HCT116 (cell line): ENCODE data around the gene SLC7A1. TPM values are rescaled to one million over a fixed set of nuclear protein-coding genes. Genes with fewer than 3 reads are reported as not detected.

Source experiments
- ATAC-seq: fragments of 200-7000 bp; cut with Tn5 transposase; 2 replicates; pipeline ENCODE4 v1.9.1; 2020; ENCODE audit warnings: mild to moderate bottlenecking, moderate library complexity
- BruUV-seq: library from RNA; stranded (reverse); fragments of 400-500 nt; replicated peaks from 2 replicates; lab custom pipeline; 2021; lab: Mats Ljungman, UMichigan
- CTCF ChIA-PET: fragments of 300-600 bp; sonication (Branson Sonifier 250); formaldehyde crosslinking; loops from one replicate; lab custom pipeline; 2021; ENCODE audit warnings: antibody characterized with exemption; lab: Charles Lee
- POLR2A ChIA-PET: fragments of 300-600, 350-600 bp; sonication (Branson Sonifier 250); formaldehyde crosslinking; loops from one replicate; lab custom pipeline; 2021; ENCODE audit warnings: antibody characterized with exemption; lab: Charles Lee
- RAD21 ChIA-PET, 2 experiments: fragments of 300-600 bp; sonication (Branson Sonifier 250); formaldehyde crosslinking; loops; one replicate each; lab custom pipeline; 2023; ENCODE audit warnings: low total read pairs in 2 of 2; ENCODE audit not compliant: uncharacterized antibody in 2 of 2, unreplicated experiment in 2 of 2, low non-redundant PET in 1 of 2; lab: Charles Lee
- DNase-seq: peaks from one replicate; pipeline ENCODE4 v3.0.0-alpha.2; 2010; ENCODE audit warnings: low read depth, low spot score
- H2AFZ ChIP-seq: fragments of 200-600 bp; shearing (Covaris generic), sonication (generic); 2 replicates; pipeline ENCODE4 v1.6.1; 2017; ENCODE audit warnings: low read depth, mixed run types, mixed read lengths, antibody characterized with exemption, low read length; ENCODE audit not compliant: poor library complexity, severe bottlenecking
- H3K27ac ChIP-seq: 2 replicates; pipeline ENCODE4 v1.5.1; 2012; ENCODE audit warnings: low read depth, low read length
- H3K27me3 ChIP-seq: fragments of 200-600 bp; sonication (generic); 2 replicates; pipeline ENCODE4 v1.6.1; 2016; ENCODE audit warnings: mixed run types, low read length, mixed read lengths; ENCODE audit not compliant: insufficient read depth
- H3K36me3 ChIP-seq, 2 experiments: fragments of 200-500 bp in 1 of 2; fragments of 200-600 bp in 1 of 2; sonication (Bioruptor generic) in 1 of 2; sonication (generic) in 1 of 2; 2 replicates each; pipeline versions ENCODE4 v1.5.1 to v1.6.1; 2014 to 2016; ENCODE audit warnings: low read length in 2 of 2, inconsistent platforms in 1 of 2, mixed read lengths in 1 of 2, mixed run types in 1 of 2; ENCODE audit not compliant: insufficient read depth in 2 of 2, control insufficient read depth in 1 of 2
- H3K4me1 ChIP-seq, 2 experiments: fragments of 200-600 bp in 1 of 2; sonication (generic) in 1 of 2; 2 replicates each; pipeline versions ENCODE4 v1.5.1 to v1.6.1; 2012 to 2017; ENCODE audit warnings: low read length in 2 of 2, inconsistent platforms in 1 of 2, mild to moderate bottlenecking in 1 of 2, mixed read lengths in 1 of 2, mixed run types in 1 of 2, moderate library complexity in 1 of 2; ENCODE audit not compliant: insufficient read depth in 2 of 2, control insufficient read depth in 1 of 2
- H3K4me2 ChIP-seq: fragments of 200-600 bp; sonication (generic); 2 replicates; pipeline ENCODE4 v1.6.1; 2017; ENCODE audit warnings: mixed run types, low read length, mixed read lengths
- H3K4me3 ChIP-seq, 2 experiments: fragments of 200-600 bp in 1 of 2; sonication (generic) in 1 of 2; replicated peaks in 1 of 2; 2 replicates each; pipeline ENCODE4 v1.5.1; 2011 to 2016; ENCODE audit warnings: low read length in 2 of 2, control low read depth in 1 of 2, low read depth in 1 of 2, mild to moderate bottlenecking in 1 of 2, mixed read lengths in 1 of 2, mixed run types in 1 of 2
- H3K79me2 ChIP-seq: fragments of 200-600 bp; sonication (generic); 2 replicates; pipeline ENCODE4 v1.6.1; 2017; ENCODE audit warnings: mild to moderate bottlenecking, mixed run types, low read length, moderate library complexity, mixed read lengths; ENCODE audit not compliant: insufficient read depth
- H3K9ac ChIP-seq: fragments of 200-600 bp; sonication (generic); 2 replicates; pipeline ENCODE4 v1.6.1; 2016; ENCODE audit warnings: low read length, mixed read lengths
- H3K9me2 ChIP-seq: fragments of 200-600 bp; sonication (generic), shearing (Covaris generic); 2 replicates; pipeline ENCODE4 v1.6.1; 2017; ENCODE audit warnings: mixed run types, mild to moderate bottlenecking, moderate library complexity; ENCODE audit not compliant: insufficient read depth
- H3K9me3 ChIP-seq, 2 experiments: fragments of 200-500 bp in 1 of 2; fragments of 200-600 bp in 1 of 2; sonication (Bioruptor generic) in 1 of 2; sonication (generic) in 1 of 2; 2 replicates each; pipeline ENCODE4 v1.6.1; 2014 to 2017; ENCODE audit warnings: low read length in 2 of 2, mixed read lengths in 2 of 2, inconsistent platforms in 1 of 2, low read depth in 1 of 2, mild to moderate bottlenecking in 1 of 2, mixed run types in 1 of 2, moderate library complexity in 1 of 2; ENCODE audit not compliant: control insufficient read depth in 1 of 2, insufficient read depth in 1 of 2
- H4K20me1 ChIP-seq: fragments of 200-600 bp; sonication (generic), shearing (Covaris generic); 2 replicates; pipeline ENCODE4 v1.6.1; 2017; ENCODE audit warnings: mixed run types, mild to moderate bottlenecking, moderate library complexity; ENCODE audit not compliant: insufficient read depth
- CBX3 ChIP-seq: IDR thresholded peaks from 2 replicates; pipeline ENCODE4 v1.6.1; 2012; ENCODE audit warnings: low read depth
- EGR1 ChIP-seq: IDR thresholded peaks from 2 replicates; pipeline ENCODE4 v1.6.1; 2012; ENCODE audit warnings: low read depth
- ELF1 ChIP-seq: IDR thresholded peaks from 2 replicates; pipeline ENCODE4 v1.6.1; 2012; ENCODE audit warnings: low read depth, borderline replicate concordance
- FOSL1 ChIP-seq: IDR thresholded peaks from 2 replicates; pipeline ENCODE4 v1.6.1; 2012; ENCODE audit warnings: low read depth
- JUND ChIP-seq: IDR thresholded peaks from 2 replicates; pipeline ENCODE4 v1.6.1; 2012
- POLR2A ChIP-seq: IDR thresholded peaks from 2 replicates; pipeline ENCODE4 v1.7.0; 2011; ENCODE audit warnings: borderline replicate concordance; ENCODE audit not compliant: insufficient read depth, insufficient read length; ENCODE audit errors: extremely low read depth
- POLR2AphosphoS5 ChIP-seq: IDR thresholded peaks from 2 replicates; pipeline ENCODE4 v1.6.1; 2011; ENCODE audit warnings: mild to moderate bottlenecking, low read depth, low read length, moderate library complexity
- SIN3A ChIP-seq: IDR thresholded peaks from 2 replicates; pipeline ENCODE4 v1.6.1; 2012; ENCODE audit warnings: low read depth
- SP1 ChIP-seq: IDR thresholded peaks from 2 replicates; pipeline ENCODE4 v1.6.1; 2012; ENCODE audit warnings: low read depth
- SRF ChIP-seq: IDR thresholded peaks from 2 replicates; pipeline ENCODE4 v1.6.1; 2012; ENCODE audit warnings: low read depth
- TCF7L2 ChIP-seq: IDR thresholded peaks from 2 replicates; pipeline ENCODE4 v1.7.0; 2011; ENCODE audit warnings: borderline replicate concordance, inconsistent platforms; ENCODE audit not compliant: insufficient read depth, insufficient read length; ENCODE audit errors: extremely low read depth
- YY1 ChIP-seq: IDR thresholded peaks from 2 replicates; pipeline ENCODE4 v1.6.1; 2011; ENCODE audit warnings: low read length, low read depth, moderate library complexity, mild to moderate bottlenecking; ENCODE audit not compliant: insufficient replicate concordance; ENCODE audit errors: extremely low read depth
- ZNF274 ChIP-seq: fragments of 200-500 bp; sonication (Bioruptor generic); IDR thresholded peaks from 2 replicates; pipeline ENCODE4 v1.6.1; 2014; ENCODE audit warnings: mild to moderate bottlenecking, low read depth, low read length, inconsistent platforms
- intact Hi-C: fragments of 100-400 bp; cut with micrococcal nuclease; formaldehyde crosslinking; loops from 2 replicates; pipeline ENCODE4 v1.10.0; 2022
- total RNA-seq: library from RNA; stranded (reverse); gene quantifications from one replicate; pipeline ENCODE4 v1.2.1, GENCODE V29; 2021; ENCODE audit not compliant: unreplicated experiment
- TF ChIP-seq, protein P1 (sequence below): IDR thresholded peaks from 2 replicates; pipeline ENCODE4 v1.6.1; 2011; ENCODE audit warnings: mild to moderate bottlenecking, low read length, moderate library complexity; ENCODE audit not compliant: insufficient replicate concordance; ENCODE audit errors: extremely low read depth
- TF ChIP-seq, protein P2 (sequence below): IDR thresholded peaks from 2 replicates; pipeline ENCODE4 v1.6.1; 2012
- TF ChIP-seq, protein P3 (sequence below): IDR thresholded peaks from 2 replicates; pipeline ENCODE4 v1.6.1; 2012
- TF ChIP-seq, protein P4 (sequence below), 3 experiments: fragments of 200-600 bp in 1 of 3; sonication (generic) in 1 of 3; IDR thresholded peaks in 2 of 3; conservative IDR thresholded peaks in 1 of 3; 2 replicates each; pipeline ENCODE4 v1.5.1; 2012 to 2017; ENCODE audit warnings: low read depth in 2 of 3, low read length in 2 of 3, antibody characterized with exemption in 1 of 3, borderline replicate concordance in 1 of 3, control low read depth in 1 of 3, mild to moderate bottlenecking in 1 of 3, mixed read lengths in 1 of 3, mixed run types in 1 of 3, moderate library complexity in 1 of 3; ENCODE audit not compliant: insufficient read depth in 1 of 3

The SLC7A1 gene
- total RNA-seq, 1 experiment from 2014 or later = 124 TPM

DNA sequence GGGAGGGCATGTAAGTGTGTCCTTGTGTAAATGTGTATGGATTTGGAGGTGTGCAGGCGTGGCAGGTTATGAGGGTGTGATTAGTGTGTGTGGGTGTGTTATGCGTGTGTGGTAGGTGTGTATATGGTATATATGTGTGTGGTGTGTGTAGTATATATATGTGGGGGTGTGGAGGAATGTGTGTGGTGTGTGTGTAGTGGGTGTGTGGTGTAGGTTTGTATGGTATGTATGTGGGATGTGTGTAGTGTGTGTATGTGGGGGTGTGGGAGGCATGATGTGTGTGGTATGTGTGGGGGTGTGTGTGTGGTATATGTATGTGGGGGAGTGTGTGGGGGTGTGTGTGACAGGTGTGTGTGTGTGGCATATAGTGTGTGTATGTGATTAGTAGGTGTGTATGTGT lies 104.2 kb downstream of the SLC7A1 start:
- RAD21 ChIA-PET = no interaction called here
- BruUV-seq = no TSS peak
- TF ChIP-seq, protein P1, sequence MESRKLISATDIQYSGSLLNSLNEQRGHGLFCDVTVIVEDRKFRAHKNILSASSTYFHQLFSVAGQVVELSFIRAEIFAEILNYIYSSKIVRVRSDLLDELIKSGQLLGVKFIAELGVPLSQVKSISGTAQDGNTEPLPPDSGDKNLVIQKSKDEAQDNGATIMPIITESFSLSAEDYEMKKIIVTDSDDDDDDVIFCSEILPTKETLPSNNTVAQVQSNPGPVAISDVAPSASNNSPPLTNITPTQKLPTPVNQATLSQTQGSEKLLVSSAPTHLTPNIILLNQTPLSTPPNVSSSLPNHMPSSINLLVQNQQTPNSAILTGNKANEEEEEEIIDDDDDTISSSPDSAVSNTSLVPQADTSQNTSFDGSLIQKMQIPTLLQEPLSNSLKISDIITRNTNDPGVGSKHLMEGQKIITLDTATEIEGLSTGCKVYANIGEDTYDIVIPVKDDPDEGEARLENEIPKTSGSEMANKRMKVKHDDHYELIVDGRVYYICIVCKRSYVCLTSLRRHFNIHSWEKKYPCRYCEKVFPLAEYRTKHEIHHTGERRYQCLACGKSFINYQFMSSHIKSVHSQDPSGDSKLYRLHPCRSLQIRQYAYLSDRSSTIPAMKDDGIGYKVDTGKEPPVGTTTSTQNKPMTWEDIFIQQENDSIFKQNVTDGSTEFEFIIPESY = no peak
- TF ChIP-seq JUND = no peak
- TF ChIP-seq CBX3 = no peak
- no peak for TF ChIP-seq ZNF274
- TF ChIP-seq SP1 = no peak
- no peak for TF ChIP-seq EGR1
- no peak for TF ChIP-seq SIN3A
- TF ChIP-seq ELF1 = no peak
- TF ChIP-seq, protein P2, sequence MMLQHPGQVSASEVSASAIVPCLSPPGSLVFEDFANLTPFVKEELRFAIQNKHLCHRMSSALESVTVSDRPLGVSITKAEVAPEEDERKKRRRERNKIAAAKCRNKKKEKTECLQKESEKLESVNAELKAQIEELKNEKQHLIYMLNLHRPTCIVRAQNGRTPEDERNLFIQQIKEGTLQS = no peak
- TF ChIP-seq, protein P3, sequence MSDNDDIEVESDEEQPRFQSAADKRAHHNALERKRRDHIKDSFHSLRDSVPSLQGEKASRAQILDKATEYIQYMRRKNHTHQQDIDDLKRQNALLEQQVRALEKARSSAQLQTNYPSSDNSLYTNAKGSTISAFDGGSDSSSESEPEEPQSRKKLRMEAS = no peak
- TF ChIP-seq, protein P4, sequence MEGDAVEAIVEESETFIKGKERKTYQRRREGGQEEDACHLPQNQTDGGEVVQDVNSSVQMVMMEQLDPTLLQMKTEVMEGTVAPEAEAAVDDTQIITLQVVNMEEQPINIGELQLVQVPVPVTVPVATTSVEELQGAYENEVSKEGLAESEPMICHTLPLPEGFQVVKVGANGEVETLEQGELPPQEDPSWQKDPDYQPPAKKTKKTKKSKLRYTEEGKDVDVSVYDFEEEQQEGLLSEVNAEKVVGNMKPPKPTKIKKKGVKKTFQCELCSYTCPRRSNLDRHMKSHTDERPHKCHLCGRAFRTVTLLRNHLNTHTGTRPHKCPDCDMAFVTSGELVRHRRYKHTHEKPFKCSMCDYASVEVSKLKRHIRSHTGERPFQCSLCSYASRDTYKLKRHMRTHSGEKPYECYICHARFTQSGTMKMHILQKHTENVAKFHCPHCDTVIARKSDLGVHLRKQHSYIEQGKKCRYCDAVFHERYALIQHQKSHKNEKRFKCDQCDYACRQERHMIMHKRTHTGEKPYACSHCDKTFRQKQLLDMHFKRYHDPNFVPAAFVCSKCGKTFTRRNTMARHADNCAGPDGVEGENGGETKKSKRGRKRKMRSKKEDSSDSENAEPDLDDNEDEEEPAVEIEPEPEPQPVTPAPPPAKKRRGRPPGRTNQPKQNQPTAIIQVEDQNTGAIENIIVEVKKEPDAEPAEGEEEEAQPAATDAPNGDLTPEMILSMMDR (IDR thresholded peaks at IDR 0.05 in 2 of 3, conservative IDR thresholded peaks at IDR 0.05 in 1 of 3; ENCODE audit: borderline replicate concordance in 1 of 3, insufficient read depth in 1 of 3, low read depth in 2 of 3, low read length in 2 of 3) = no peak
- TF ChIP-seq FOSL1 = no peak
- TF ChIP-seq SRF = no peak
- TF ChIP-seq POLR2A = no peak
- TF ChIP-seq POLR2AphosphoS5 = no peak
- TF ChIP-seq TCF7L2 = no peak
- no peak for TF ChIP-seq YY1

More for the DNA sequence above, 104.2 kb downstream of the SLC7A1 start:
- H2AFZ ChIP-seq = no peak overlapping the region
- no peaks in the 10 kb centered on the region for H3K36me3 ChIP-seq
- intact Hi-C loops = no loop called here
- peaks cover 43% of the 10 kb centered on the region for H3K27me3 ChIP-seq
- ChIA-PET POLR2A (no interaction called here), CTCF (no interaction called here)
- no peaks in the 10 kb centered on the region for H3K9me3 ChIP-seq
- H3K4me3 ChIP-seq = no peak overlapping the region
- H3K4me1 ChIP-seq = no peaks in the 10 kb centered on the region
- no peak overlapping the region for H3K9ac ChIP-seq
- no peak overlapping the region for H3K4me2 ChIP-seq
- no peaks in the 10 kb centered on the region for H3K9me2 ChIP-seq
- no peak for ATAC-seq
- no peaks in the 10 kb centered on the region for H4K20me1 ChIP-seq
- DNase-seq = no peak
- no peak overlapping the region; the same call in 1 of the 2 replicates for H3K27ac ChIP-seq
- H3K79me2 ChIP-seq = no peaks in the 10 kb centered on the region
